Measurements from ENCODE around the gene CCDC9.

CCDC9 gene

DNA sequence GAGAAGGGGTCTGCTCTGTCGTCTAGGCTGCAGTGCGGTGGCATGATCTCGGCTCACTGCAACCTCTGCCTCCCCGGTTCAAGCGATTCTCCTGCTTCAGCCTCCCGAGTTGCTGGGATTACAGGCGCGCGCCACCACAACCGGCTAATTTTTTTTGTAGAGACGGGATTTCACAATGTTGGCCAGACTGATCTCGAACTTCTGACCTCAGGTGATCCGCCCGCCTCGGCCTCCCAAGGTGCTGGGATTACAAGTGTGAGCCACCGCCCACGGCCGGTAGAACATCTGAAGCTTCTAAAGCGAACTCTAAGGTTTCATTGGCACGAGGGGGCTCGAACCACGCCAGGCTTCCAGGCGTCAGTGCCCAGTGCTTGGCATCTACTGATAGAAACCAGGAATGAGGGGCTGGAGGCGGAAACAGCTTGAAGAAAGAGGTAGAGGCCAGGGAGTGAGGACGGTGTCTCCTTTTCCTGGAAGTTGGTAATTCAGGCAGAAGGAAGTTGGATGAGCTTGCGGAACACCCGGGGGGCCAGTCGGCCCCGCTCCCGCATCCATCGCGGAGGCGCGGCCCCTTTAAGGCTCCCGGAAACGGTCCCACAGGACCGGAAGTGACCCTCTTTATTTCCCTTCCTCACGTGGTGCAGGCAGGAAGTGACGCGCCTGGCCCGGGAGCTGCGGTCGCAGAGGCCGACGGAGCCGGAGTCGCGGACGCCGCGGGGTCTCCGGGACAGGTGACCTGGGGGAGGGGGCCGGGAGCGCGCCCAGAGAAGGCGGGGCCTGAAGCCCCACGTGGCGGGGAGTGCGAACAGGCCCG lies at the start of gene CCDC9:
Gene CCDC9, plus strand, starts transcription at position 647 of the 814 bp plus-strand sequence. CDS start 1,876 bp downstream, outside the sequence.
- no peak for DNase-seq (ENCODE audit: low spot score)

DNA sequence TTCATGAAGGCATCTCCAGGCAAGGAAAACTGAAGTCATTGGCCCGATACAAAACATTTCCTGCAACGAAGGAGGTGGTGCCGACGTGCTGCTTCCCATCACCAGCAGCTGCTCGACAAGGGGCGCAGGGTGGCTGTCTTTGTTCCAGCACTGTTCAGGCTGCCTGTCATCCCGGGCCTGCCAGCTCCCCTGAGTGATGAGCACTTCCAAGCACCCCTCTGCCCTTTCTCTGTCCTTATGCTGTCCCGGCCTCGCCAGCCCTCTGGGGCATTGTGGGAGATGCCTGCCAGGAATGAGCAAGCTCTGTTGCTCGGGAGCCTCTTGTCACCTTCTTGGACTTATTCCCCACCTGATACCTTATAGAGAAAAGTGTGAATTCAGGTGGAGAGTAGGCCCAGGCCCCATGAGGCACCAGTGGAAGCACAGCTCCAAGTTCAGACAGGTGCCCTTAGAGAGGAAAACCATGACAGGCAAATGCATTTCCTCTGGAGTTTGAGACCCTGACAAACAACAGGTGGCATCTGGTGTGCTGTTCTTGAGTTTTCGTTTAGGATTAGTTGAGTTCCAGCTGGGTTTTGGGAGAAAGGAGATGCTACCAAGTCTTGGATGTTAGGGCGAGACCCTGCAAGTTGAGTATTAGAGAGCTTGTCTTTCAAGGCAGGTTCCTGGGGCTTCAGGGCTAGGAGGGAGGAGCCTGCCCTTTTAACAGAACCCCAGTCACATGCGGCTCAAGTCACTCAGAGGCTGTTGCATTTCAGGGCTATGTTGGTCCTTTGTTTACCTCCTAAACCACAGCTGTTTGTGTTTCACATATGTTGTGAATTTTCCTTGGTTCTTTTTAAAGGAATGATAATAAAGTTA lies 46.8 kb upstream of the CCDC9 start:
- no peak for DNase-seq (ENCODE audit: low spot score)

DNA sequence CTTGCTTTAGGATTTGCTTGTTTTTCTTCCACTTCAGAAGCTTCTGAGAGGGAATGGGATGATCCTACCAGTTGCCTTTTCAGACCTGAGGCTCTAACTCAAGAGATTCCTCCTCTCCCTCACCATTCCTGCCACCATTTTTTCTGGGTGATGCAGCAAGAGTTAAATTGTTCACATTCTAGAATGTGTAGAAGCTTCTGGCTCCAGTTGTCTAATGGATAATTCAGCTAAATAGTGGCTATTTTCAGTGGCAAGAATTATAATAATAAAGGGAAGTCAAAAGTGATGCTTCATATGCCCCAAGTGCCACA lies 46.2 kb upstream of the CCDC9 start:
- no peak for DNase-seq (ENCODE audit: low spot score)

DNA sequence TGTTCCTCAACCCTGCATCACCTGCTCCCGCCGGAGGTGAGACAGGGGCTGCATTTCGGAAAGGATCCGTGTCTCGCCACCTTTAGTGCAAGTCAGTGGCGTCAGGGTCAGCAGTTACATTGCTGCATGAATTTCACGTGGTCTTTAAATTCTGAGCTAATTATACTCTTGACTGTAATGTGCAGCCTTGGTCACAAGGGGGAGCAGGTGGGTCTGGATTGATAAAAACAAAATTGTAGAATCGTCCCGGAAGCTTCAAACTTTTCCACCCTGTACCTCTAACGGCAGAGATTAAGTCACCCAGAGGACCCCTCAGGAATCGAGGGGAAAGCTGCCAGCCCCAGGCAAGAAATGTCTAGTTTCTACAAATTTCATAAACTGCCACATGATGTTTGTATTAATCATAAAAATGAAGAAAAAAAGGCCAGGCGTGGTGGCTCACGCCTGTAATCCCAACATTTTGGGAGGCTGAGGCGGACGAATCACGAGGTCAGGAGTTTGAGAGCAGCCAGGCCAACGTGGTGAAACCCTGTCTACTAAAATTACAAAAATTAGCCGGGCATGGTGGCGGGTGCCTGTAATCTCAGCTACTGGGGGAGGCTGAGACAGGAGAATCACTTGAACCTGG lies 45.5 kb upstream of the CCDC9 start:
- peak; percentile 78 for DNase-seq (ENCODE audit: low spot score)

DNA sequence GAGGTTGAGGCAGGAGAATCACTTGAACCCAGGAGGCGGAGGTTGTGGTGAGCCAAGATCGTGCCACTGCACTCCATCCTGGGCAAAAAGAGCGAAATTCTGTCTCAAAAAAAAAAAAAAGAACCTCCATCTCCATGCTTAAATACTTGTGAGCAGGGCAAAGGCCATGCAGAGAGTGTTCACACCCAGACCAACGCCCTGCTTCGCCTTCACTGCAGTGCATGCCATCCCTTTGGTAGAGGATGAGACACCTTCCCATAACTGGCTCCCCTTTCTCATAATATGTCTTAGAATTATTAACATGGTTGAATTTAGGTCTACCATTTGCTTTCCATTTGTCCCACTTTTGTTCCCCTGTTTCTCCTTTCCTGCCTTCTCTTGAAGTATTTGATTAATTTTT lies 40.7 kb upstream of the CCDC9 start:
- no peak for DNase-seq (ENCODE audit: low spot score)

DNA sequence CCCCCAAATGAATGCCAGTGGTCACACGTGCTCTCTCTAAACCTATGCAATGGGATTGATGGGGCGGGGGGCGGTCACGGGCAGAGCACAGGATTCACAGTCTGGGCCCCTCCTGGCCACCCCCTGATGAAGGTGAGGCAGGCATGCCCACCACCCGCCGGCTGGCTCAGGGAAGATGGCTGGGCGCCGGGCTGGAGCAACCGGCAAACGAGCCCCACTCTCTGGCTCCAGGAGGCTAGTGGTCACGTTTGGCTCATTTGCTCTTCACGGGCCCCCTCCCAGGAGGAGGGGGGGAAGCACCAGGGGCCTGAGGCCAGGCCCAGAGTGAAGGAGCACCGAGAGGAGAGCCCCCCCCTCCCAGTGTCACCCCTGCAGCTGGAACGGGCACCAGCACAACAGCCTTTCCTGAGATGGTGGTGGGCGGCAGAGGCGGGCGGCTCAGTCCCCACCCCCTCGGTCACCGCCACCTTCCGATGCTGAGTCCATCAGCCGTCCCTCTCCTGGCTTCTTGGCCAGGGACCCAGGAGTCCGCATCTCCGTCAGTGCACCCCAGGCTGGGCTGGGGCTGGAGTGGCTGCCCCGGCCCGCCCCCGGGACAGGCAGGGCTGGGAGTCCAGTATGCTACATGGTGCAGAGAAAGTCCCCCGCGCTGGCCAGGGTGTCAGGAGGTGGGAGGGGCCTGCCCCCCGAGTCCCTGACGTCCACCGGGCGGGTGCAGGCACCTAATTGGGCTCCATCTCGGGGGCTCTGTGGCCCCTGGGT lies 35.1 kb upstream of the CCDC9 start:
- DNase-seq (ENCODE audit: low spot score): no peak

DNA sequence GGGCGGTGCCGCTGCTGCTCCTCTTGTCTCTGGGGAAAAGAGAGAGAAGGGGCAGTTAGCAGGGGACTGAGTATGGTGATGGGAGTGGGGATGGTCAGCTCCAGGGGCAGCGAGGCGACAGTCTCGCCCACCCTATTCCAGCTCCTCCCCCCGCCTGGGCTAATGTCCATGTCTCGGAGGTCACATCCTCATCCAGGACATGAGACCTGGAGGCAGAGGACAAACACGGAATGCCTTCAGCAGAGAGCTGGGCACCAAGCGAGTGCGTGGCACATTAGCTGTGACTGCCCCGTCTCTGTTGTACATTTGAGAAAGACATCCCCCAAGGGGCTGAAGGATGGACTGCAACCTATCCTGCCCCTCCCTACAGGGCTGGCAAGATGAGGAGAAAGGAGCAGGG lies 34.4 kb upstream of the CCDC9 start:
- DNase-seq (ENCODE audit: low spot score): no peak

DNA sequence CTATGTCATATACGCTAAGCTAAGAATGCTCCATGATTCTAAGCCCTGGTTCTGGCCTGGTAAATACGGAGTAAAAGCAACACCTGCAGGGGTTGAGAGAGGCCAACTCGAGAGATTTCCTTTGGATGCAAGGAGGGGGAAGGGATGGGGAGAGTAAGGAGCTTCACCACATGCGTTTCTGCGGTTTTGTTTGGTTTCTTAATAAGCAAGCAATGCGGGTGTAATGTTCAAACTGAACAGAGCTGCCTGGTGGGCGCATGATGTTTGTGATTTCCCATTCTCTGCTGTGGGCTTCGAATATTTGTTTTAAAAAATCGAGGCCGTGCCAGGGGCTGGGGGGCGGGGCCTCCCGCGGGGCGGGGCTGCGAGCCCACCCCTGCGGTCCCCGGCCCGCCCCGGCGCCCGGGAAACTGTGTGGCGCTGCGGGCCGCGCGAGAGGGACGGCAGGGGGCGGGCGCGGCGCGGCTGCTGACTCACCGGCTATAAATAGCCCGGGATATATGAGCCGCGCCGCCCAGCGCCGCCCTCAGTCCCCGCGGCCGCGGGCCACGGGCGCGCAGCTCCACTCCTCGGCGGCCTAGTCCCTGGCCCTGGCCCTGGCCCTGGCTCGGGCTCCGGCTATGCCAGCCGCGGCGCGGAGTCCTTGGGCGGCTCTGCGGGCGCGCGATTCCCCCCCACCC lies 30.4 kb upstream of the CCDC9 start:
- DNase-seq (ENCODE audit: low spot score): peak; percentile 90

DNA sequence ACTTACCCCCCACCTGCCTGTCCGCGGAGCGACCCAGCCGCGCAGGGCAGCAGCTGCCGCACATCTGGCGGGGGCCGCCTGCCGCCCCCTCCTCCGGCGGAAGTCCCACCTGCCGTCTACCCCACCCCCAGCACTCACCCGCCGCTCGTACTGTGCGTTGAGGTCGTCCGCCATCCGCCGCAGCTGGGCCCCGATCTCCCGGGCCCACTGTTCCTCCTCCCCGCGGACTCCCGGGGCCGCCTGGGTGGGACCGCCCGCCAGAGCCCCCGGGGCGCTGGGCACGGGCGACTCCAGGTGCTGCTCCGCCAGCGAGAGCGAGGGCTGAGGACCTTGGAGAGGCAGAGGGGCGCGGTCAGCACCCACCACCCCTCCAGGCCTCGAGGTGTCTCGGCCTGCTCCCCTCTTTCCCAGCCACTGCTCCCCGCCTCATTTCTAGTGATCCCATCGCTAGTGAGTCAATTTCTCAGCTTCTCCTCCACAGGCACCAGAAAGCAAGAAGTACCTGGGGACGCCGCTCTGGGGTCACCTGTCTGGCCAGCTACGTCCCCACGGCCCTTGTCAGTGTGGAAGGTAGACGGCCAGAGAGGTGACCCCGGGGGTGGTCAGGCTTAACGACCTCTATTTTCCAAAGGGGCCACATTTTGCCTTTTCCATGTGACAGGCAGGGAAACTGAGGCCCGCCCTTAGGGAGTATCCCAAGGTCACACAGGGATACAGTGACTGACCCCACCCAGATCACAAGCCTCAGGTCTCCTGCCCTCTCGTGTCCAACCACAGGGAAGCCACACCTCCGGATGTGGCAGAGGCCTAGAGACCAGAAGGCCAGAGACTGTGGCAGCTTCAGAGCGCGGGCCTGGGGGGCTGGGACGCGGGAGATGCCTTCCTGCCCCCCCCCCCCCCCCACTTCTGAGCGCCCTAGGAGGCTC lies 29.6 kb upstream of the CCDC9 start:
- peak; percentile 71 for DNase-seq (ENCODE audit: low spot score)

DNA sequence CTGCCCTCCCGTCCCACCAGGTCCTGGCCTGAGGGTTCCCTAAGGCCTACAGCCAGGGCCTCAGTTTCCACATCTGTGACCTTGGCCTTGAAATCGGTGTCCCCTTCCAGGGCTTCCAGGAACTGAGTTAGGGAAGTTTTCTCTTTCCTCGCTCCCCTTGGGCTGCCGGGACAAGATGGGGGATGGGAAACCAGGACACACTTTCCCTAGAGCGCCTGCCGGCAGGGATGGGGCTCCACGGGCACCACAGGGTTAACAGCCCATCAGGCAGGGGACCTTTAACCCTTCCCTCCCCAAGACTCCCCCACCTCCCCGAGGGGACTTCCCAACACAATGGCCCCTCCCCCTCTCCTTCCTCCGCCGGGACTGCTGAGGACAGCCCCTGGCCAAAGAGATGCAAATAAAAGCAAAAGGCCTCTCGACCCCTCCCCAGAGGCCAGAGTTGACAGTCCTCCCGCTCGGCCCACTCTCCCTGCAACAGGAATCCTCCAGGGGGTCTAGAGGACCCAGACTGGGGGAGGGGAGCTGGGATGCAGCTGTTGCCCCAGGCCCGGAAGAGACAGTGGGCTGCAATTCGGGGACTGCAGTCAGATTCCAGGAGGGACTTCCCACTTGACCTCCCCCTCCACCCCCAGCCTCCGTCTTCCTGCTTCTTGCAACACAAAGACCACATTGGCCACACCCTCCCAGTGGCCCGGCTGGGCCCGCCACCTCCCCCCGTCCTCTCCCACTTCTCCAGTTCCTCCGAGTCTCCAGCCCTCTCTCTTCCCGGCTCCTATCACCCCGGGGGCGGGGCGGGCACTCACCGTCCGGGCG lies 28.8 kb upstream of the CCDC9 start:
- peak; percentile 85 for DNase-seq (ENCODE audit: low spot score)

DNA sequence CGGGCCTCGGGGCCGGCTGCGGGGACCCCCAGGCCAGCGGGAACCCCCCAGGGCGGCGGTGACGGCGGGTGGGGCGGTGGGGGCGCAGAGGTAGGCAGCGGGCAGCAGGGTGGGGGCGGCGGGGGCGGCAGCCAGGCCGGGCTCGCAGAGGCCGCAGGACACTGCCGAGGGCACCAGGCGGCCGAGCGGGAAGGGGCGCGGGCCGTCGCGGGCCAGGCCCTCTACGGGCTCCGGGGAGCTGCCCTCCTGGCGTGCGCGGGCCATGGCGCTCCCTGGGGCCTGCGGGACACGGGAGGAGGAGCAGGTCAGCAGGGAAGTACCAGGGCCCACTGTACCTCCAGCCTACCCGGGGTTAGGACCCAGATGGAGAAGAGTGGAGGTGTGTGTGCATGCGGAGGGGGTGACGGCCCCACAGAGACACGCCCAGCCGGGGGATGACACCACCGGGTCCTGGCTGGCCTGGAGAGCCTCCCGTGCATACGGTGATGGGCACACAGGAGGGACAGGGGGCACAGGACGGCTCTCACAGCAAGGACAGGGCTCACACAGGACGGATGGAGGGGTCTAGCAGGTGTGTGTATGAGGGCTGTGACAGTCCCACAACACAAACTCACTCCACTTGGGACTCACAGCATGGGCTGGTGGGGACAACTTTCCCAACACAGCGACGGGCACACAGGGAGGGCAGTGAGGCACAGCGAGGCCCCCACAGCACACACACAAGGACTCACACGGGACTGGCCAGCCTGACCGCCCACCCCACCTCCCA lies 28.0 kb upstream of the CCDC9 start:
- no peak for DNase-seq (ENCODE audit: low spot score)

DNA sequence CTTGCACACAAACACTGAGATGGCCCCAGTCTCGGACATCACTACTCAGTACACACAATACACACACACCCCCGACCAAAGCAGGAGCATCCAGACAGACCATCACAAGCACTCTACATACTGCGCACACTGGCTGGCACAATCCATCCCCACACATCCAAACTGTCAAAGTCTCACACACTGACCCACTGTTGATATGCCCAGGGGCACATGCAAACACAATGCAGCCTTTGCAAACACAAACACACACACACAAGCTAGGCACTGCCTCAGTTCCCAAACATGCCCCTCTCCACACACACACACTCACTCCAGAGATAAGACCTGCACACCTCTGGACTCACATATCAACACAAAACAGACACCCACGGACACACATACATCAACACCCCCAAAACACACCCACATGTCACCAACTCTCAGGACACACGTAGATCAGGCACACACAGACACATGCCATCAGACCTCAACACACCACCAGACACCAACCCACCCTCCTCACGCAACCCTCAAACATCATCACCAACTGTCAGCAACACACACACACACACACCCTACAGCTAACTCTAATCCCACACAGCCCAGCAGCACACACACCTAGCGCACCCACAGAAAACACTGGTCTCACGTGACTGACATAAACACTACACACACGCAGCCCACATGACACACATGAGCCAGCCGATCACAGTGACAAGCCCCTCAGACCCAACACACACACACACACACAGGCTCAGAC lies 27.2 kb upstream of the CCDC9 start:
- no peak for DNase-seq (ENCODE audit: low spot score)

DNA sequence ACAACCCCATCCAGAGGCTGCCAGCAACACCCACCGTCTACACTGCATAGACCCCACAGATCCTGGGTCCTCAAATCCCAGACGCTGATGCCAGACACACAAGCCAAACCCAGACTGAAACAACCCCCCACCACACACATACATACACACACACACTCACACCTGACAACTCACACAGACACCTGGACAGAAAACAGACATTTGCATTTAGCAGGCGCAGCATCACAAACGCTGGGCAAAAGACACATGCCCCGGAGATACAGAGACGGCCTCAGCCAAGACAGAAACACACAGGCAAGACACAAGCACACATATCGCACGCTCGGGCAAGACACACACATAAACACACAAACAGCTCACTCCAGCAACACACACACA lies 26.7 kb upstream of the CCDC9 start:
- DNase-seq (ENCODE audit: low spot score): no peak

DNA sequence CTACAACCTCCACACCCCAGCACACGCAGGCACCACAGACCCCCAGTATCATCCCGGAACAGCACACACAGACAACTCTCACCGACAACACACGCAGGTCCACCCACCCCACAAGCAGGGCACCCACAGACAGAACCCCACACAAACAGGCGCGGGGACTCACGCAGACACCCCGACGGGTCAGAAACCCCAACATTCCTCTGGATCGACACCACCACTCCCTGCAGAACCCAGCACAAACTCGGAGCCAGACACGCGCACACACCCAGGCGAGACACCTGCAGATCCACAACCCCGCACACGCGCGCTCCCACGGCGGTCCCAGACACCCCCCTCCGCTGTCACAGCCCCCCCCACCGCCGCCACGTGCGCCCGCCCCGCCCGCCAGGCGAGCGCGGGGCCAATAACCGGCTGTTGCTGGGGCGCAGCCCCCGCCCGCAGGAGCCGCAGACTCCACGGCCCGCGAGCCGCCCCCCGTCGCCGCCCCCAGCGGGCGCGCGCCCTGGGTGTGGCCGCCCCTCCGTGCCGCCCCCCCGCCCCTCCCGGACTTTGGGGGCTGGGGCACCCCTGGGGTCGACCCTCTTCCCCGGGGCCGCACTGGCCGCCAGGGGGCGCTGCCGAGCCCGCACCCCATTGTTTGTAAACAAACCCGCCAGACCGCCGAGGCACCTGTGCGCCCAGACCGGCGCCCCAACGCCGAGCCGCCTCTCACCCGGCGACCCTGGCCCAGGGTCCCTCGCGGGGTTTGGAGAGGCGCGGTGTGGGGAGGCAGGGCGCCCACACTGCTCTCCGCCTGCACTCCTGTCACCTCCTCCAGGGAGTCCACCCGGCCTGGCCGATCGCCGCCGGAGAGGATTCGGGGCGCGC lies 26.0 kb upstream of the CCDC9 start:
- no peak for DNase-seq (ENCODE audit: low spot score)

DNA sequence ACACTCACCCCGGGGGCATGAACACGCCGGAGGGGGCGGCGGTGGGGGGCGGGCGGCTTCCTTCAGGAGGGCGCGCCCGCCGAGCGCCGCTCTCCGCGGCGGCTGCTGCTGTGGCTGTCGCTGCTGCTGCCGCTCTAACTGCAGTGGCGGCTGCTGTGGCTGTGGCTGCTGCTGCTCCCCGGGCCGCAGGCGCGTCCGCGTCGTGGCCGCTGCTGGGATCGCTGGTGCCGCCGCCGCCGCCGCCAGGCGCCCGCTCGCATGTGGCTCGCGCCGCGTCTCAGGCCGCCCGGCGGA lies 25.5 kb upstream of the CCDC9 start, which contains the start of gene BBC3:
Gene BBC3, minus strand, starts transcription at position 279 of the 294 bp plus-strand sequence. CDS start 2,768 bp downstream, outside the sequence.
- no peak for DNase-seq (ENCODE audit: low spot score)

DNA sequence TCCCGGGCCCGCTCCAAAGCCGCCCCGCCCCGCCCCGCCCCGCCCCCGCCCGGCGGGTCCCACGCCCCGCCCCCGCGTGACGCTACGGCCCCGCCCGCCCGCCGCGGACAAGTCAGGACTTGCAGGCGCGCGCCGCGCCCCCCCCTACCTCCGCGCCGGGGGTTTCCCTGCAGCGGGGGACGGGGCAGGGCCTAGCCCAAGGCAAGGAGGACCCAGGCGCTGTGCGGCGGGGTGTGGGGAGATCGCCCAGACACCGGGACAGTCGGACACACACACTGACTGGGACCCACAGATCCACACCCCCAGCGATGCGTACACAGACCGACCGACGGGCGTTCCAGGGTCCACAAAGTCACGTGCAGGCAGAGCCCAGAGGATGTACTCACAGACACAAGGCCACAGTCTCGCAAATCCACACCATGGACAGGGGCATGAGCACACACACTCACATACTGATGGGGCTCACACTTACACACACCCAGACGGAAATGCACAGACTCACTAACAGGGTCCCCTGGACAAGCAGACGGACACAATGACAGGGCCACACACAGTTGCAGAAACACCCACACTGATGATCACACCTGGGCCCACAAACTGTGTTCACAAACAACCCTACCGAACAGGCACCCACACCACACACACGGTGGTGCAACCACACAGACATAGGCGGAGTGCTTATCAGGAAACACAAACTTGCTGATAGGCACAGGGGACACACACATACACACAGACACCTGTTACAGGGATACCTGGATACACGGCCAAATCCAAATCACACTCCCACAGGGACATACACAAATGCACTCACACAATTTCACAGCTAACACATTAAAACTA lies 24.9 kb upstream of the CCDC9 start:
- peak; percentile 62 for DNase-seq (ENCODE audit: low spot score)
